Measurements from ENCODE around the gene APLF. TPM values are rescaled to one million over a fixed set of nuclear protein-coding genes. Genes with fewer than 3 reads are reported as not detected.

The APLF gene
- total RNA-seq, 1 experiment from 2014 or later = 4.5 TPM

GRCh38 chr2:68559692-68560091 lies 92.3 kb downstream of the APLF start:
- BruUV-seq (replicated peaks) = no TSS peak
- Mint-ChIP-seq H3K36me3 (ENCODE audit: insufficient read depth, unreplicated experiment) (no peaks in the 10 kb centered on the region), H3K9me3 (ENCODE audit: low read depth, unreplicated experiment) (no peaks in the 10 kb centered on the region), H3K4me3 (ENCODE audit: low read depth, unreplicated experiment) (no peak overlapping the region), H3K27me3 (ENCODE audit: unreplicated experiment) (no peaks in the 10 kb centered on the region), H3K27ac (ENCODE audit: unreplicated experiment) (no peak overlapping the region), H3K4me1 (ENCODE audit: low read depth, unreplicated experiment) (no peaks in the 10 kb centered on the region)
- no peak for DNase-seq
- CTCF ChIA-PET = no interaction called here
- no peak for TF ChIP-seq CTCF (IDR thresholded peaks at IDR 0.05; ENCODE audit: unreplicated experiment)
- intact Hi-C loops (cut with micrococcal nuclease; ENCODE audit: unreplicated experiment) = no loop called here

- intact Hi-C loops (cut with micrococcal nuclease; ENCODE audit: unreplicated experiment) = no loop called here
- H3K9me3 Mint-ChIP-seq (ENCODE audit: low read depth, unreplicated experiment) = no peaks in the 10 kb centered on the region
- H3K4me3 Mint-ChIP-seq (ENCODE audit: low read depth, unreplicated experiment) = no peak overlapping the region
- no peaks in the 10 kb centered on the region for H3K4me1 Mint-ChIP-seq (ENCODE audit: low read depth, unreplicated experiment)
- TF ChIP-seq CTCF (IDR thresholded peaks at IDR 0.05; ENCODE audit: unreplicated experiment) = no peak
- H3K36me3 Mint-ChIP-seq (ENCODE audit: insufficient read depth, unreplicated experiment) = no peaks in the 10 kb centered on the region
- no peaks in the 10 kb centered on the region for H3K27me3 Mint-ChIP-seq (ENCODE audit: unreplicated experiment)
- CTCF ChIA-PET = interaction anchor here (1.0 kb wide), 1 partner anchor 54 kb away, joined by 3 read pairs; no protein-coding TSS in a partner anchor
- H3K27ac Mint-ChIP-seq (ENCODE audit: unreplicated experiment) = no peak overlapping the region
- no TSS peak for BruUV-seq (replicated peaks)
- DNase-seq = no peak
Observed at GRCh38 chr2:68560545-68560944, 93.2 kb downstream of the APLF start.

GRCh38 chr2:68561372-68561771 lies 94.0 kb downstream of the APLF start:
- Mint-ChIP-seq H3K9me3 (ENCODE audit: low read depth, unreplicated experiment) (no peaks in the 10 kb centered on the region), H3K4me1 (ENCODE audit: low read depth, unreplicated experiment) (no peaks in the 10 kb centered on the region), H3K4me3 (ENCODE audit: low read depth, unreplicated experiment) (no peak overlapping the region), H3K27me3 (ENCODE audit: unreplicated experiment) (no peaks in the 10 kb centered on the region), H3K27ac (ENCODE audit: unreplicated experiment) (no peak overlapping the region), H3K36me3 (ENCODE audit: insufficient read depth, unreplicated experiment) (no peaks in the 10 kb centered on the region)
- TF ChIP-seq CTCF (IDR thresholded peaks at IDR 0.05; ENCODE audit: unreplicated experiment) = no peak
- CTCF ChIA-PET = no interaction called here
- BruUV-seq (replicated peaks) = no TSS peak
- intact Hi-C loops (cut with micrococcal nuclease; ENCODE audit: unreplicated experiment) = no loop called here
- DNase-seq = no peak

- Mint-ChIP-seq H3K27me3 (ENCODE audit: unreplicated experiment) (no peaks in the 10 kb centered on the region), H3K36me3 (ENCODE audit: insufficient read depth, unreplicated experiment) (no peaks in the 10 kb centered on the region), H3K4me1 (ENCODE audit: low read depth, unreplicated experiment) (no peaks in the 10 kb centered on the region), H3K9me3 (ENCODE audit: low read depth, unreplicated experiment) (no peaks in the 10 kb centered on the region), H3K4me3 (ENCODE audit: low read depth, unreplicated experiment) (no peak overlapping the region), H3K27ac (ENCODE audit: unreplicated experiment) (no peak overlapping the region)
- CTCF ChIA-PET = no interaction called here
- DNase-seq = no peak
- BruUV-seq (replicated peaks) = no TSS peak
- no peak for TF ChIP-seq CTCF (IDR thresholded peaks at IDR 0.05; ENCODE audit: unreplicated experiment)
- intact Hi-C loops (cut with micrococcal nuclease; ENCODE audit: unreplicated experiment) = no loop called here
Observed at GRCh38 chr2:68562934-68563333, 95.5 kb downstream of the APLF start.
